Measurements from ENCODE around the gene CUTC.

Gene CUTC

GRCh38 chr10:99804471-99804870 lies 72.4 kb downstream of the CUTC start:
- no peak overlapping the region for H3K4me3 ChIP-seq (ENCODE audit: low read depth, low read length)
- TF ChIP-seq CTCF (IDR thresholded peaks at IDR 0.05; ENCODE audit: low read depth, low read length), result no peak

GRCh38 chr10:99805190-99805589 lies 73.2 kb downstream of the CUTC start:
- H3K4me3 ChIP-seq (ENCODE audit: low read depth, low read length), result no peak overlapping the region
- no peak for TF ChIP-seq CTCF (IDR thresholded peaks at IDR 0.05; ENCODE audit: low read depth, low read length)
